ENCODE data around the gene NINL.

The NINL gene

DNA sequence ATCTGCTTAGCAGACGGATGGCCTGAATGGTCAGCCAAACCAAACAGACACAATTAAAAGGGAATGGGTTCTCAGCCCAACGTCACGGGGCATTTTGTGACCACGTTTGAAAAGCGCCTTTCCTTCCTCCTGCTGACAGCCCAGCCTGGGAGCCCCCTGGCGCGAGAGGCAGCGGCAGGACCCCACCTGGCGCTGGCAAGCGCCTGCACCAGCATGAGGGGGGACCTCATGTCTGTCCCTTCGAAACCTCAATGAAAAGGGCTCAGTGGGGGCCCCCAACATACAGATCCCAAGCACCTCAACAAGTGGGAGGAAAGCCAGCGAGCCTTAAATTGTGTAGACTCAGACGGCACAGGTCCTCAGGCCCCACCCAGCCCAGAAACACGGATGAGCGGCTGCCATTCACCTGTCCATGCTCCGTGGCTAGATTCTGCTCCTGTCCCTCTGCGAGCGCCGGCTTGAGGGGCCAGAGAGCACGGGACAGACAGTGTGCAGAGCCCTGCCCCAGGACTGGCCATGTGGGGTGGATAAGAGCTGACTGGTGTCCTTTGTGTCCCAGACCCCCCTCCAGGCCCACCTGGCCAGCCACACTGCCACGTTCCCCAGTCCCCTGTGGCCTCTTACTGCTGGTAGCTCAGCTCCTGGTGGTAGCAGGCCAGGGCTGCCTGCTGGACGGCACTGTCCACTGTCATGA is 87.6 kb downstream of the NINL start:
- no peak for DNase-seq

DNA sequence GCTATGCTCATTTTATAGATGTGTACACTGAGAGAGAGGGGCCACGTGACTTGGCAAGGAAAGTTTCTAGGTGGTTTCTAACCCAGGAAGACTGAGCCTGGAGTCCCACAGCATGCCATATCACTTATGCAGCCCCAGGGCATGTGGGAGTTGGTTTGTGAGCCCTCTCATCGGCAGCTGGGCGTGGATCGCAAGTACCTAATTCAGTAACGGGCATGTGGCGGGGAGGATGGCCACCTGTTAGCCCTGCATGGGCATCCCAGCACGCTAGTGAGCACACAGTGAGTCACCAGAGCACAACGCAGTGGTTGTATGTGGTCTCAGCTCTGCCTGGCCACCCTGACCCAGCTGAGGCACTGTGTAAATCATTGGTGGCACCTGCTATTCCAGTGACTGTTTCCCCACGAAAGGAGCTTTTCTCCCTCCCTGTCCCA is 88.3 kb downstream of the NINL start:
- DNase-seq, result no peak

DNA sequence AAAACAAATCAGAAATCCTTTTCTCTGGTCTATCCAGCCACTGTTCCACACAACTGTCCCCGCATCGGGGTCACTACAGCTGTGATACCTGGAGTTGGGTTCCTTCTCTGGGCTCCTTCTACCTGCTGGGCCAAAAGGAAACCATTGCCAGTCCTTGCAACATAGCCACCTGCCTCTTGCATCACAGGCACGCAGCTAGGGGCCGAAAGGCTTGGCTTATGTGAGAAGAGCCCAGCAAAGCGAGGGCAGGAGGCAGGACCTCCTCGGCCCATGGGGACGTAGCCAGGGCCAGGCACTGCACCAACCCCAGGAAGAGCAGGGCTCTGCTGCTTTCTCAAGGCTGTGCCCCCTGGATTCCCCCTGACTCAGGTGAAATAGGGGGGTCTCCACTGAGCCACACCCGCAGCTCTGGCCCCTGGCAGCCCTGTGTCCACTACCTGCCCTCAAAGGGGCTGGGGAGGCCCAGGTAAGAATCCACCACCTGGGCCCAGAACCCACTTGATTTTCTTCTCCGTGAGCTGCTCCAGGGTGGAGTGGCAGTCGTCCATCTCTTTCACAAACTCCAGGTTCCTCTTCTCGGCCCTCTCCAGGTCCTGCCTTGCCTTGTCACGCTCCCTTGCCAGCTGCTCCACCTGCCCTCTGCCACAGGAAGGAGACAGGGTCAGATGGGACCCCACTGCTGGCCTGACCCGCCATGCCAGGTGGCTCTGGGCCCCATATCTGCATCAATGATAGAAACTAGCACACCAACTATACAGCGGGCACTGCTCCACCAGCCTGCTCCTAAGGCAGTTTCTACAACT is 89.0 kb downstream of the NINL start:
- DNase-seq, result no peak

DNA sequence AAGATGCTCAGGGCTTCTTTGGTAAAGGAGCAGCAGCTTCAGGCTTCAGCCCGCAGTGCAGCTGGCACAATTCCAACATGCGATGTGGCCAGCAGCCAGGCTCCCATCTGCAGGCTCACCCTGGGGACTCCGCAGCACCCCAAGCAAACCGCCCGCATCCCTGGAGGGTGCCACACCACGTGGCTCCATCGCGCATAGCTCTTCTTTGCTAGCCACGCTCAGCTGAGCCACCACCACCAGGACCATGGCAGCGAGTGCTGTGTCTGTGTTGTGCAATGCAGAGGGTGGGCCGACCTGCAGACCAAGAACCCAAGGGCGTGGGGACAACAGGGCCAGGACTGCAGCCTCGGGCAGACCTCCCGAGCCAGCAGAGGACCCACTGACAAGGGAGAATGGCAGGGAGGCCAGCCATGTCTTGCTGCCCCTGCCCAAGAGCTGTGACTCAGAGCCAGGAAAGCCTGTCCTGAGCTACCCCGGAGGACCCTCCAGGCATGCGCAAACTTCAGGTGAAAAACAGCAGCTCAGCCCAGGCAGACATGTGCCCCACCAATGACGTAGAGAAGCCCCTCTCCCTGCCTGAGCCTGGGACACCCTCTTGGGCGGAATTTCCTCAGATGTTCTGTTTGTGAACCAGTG is 90.0 kb downstream of the NINL start:
- no peak for DNase-seq

DNA sequence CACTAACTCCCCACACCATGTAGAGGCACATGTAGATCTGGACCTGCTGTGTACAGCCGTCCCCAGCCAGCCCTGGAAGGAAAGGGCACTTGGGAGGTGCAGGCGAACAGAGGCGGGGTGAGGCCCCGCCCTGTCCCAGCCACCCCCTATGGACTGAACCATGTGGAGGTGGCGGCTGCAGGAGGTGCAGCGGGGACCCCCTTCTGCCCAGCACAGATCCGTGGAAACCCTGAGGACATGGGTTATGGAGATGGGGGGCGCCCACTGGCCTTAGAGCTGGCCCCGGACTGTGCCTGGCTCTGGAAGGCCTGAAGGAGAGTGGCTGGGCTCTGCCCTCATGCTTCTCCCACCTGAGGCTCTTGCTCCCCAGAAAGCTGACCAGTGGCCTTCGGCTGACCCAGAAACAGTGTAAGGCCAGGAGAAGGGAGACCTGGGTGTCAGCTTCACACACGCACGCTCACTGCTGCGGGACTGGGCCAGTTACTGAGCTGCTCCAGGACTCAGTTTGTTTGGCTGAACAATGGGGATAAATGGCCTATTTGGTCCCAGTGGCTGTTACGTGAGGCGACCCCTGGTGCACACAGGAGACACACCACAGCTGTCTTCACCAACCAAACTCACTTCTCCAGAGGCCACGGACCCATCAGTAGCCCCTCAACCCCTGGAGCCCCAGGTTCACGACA is 90.7 kb downstream of the NINL start:
- no peak for DNase-seq

DNA sequence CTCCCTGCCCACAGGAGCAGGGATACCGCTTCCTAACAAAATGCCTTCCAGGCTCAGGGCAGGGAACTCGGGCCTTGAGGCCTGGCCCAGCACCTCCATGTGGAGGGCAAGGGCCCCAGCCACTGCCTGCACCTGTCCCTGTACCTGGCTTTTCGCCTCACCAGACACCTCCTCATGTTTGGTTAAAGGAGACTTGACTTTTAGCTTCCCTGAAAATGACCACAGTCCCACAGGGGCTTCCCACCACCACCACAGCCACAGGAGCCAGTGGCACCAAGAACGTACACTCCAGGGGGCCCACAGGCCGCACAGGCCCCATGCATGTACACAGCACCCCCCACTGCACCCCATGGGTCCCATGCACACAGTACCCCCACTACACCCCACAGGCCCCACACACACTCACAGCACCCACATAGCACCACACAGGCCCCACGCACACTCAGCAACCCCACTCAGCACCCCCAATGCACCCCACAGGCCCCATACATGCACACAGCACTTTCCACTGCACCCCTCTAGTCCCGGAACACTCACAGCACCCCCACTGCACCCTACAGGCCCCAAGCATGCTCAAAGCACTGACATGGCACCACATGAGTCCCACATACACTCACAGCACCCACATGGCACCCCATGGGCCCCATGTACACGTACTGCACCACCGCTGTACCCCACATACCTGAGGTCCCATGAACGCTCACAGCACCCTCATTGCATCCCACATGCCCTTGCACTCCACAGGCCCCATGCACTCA is 91.4 kb downstream of the NINL start:
- no peak for DNase-seq

DNA sequence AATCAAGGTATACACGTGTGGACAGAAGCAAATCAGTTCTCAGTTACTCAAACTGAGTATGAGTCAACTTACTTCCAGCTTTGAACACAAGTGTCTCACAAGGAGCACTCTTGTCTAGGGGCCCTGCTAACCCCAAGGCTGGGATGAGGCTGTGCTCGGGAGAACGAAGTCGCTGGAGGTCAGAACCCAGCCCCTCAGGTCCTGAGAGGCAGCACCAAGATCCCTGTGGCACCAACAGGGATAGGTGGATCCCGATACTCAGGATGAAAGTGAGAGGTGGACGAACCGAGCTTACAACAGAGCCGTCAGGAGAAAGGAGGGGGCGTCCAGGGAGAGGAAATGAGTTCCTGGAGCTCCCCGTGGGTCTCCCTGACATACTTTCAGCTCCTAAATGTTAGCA is 92.2 kb downstream of the NINL start:
- DNase-seq, result no peak

DNA sequence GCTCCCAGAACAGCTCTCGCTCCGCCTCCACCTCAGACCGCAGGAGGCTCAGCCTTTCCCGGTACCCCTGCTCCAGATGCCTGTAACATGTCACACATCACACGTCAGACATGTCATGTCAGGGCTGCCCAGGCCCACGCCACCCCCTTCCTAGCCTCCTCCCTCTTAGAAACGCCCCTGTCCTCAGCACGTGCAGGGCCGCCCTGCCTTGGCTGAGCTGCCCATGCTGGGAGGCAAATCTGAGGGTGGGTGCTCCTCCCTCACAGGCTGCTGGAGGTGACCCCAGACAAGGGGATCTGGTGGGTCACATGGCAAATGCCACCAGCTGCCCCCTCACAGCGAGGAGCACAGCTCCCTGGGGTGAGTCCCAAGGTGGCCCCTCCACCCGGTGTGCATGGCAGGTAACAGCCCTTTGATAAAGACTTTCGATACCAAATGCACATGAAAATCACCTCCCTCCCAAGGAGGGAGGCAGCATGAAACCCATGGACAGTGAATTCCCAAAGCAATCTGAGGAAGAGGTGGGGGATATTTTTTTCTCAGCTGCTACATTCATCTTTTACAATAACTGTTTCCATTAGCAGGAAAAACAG is 93.8 kb downstream of the NINL start:
- DNase-seq, result no peak

DNA sequence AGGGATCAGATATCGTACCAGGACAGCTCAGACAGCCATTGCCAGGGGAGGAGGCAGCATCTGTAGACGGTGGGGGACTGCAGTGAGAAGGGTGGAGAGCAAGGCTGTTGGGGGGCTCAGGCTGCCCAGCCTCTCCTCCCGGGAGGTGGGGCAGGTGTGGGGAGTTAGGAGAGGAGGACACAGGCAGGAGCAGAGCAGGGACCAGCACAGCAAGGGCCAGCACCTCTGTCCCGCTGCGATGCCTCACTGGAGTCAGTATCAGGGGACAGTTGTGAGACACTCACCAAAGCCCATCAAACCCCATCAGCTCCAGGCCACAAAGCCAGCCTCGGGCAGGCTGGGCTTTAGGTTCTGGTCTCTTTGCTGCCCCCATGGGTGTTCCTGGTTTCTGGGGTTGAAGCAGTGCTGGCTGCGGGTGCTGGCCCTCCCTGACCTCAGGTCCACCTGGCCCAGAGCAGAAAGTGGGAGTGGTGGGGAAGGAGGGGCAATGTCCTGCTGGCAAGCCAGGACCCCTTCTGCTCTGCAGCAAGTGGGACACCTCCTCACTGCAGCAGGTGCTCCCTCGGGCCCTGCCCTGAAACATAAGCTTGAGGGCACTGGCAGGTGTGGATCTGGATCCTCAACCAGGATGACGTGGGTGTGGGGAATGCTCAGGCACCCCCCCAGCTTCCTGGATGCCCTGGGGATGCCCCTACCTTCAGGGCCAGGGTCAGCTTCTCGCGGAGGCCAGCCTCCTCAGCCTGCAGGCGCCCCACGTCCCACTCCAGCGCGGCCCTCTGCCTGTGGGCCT is 94.5 kb downstream of the NINL start:
- DNase-seq, result no peak

DNA sequence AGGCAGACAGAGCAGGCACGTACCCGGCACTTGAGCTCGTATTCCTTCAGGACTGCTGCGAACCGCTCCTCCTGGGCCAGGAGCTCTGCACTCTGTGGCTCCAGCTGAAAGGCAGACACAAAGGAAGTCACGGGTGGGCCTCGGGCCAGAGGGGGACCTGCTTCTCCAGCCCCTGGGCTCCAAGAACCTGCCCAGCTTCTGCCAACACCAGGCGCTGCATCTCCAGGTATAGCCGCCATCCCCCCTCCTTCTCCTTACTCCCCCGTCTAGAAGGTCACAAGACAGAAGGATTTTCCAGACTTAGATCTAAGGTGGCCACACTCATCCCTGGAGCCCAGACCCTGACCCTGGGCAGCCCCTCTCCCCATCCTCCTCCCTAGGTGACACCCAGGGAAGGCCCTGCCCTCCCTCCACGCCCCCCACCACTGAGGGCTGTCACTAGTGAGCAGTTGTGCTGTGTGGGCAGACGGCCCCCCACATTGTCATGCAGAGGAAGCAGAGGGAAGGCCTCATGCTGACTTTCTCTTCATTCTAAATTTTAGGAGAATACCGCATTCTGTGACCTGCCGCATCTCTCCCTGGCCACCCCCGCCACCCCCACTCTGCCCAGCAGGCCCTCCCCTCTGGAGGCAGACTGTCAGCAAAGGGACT is 96.0 kb downstream of the NINL start:
- DNase-seq, result no peak

DNA sequence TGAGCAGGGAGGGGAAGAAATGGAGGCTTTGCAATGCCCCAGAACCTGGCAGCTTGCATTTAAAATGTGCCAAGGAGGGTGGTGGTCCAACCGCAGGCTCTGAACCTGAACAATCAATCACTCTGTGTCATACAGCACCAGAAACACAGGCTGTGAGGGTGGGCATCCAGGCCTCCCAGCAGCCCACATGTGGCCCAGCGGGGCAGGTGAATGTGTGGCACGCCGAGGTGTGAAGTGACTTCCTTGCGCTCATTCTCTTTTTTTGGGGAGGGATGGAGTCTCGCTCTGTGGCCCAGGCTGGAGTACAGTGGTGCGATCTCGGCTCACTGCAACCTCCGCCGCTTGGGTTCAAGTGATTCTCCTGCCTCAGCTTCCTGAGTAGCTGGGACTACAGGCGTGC is 97.4 kb downstream of the NINL start:
- no peak for DNase-seq

DNA sequence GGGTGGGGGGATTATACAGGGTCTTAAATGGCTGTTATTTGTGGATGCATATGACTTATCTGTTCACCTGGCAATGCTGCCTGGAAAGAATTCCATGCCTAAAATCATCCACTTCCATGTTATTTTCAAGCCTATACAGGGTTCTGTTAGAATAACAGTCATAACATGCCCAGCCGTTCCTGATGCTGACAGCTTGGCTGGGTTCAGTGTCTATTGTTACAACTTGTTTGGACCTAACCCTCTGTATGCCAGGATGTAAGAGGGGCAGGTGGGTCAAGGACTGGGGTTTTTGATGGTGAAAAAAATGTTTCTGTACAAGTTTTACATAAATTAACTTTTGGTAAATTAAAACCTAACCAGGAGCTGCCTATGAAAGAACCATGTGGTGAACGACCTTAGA is 98.0 kb downstream of the NINL start:
- DNase-seq, result no peak

DNA sequence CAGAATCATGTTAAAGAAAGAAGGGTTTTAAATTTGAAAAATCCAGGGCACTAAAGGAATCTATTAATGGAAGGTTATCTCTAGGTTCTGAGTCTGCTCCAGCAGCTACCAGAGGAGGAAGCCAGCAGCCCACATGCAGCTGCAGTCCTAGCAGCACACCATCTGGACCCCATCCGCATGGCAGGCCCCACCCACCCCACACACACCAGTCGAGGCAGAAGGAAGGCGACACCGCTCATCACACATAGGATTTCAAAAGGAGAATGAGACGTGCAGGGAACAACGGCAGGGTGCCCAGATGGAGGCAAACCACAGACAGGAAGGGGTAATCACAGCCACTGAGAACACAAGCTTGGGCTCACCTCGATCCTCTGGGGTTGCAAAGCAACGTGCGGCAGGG is 99.0 kb downstream of the NINL start:
- DNase-seq, result no peak

DNA sequence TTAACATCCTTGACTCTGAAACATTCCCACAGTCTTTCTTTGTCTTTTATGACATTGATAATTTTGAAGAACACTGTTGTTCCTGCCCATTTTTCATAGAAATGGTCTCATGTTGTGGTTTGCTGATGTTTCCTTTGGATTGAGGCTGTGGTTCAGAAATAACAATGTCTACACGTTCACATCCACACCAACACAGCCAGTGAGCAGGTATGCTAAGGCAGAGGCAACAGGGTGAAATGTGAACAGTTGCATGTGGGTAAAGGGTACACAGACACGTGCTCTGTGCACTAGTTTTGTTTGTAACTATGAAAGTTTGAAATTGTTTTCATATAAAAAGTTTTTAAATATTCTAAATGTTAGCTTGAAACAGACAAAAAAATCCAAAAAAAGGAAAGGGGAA is 99.5 kb downstream of the NINL start:
- no peak for DNase-seq

DNA sequence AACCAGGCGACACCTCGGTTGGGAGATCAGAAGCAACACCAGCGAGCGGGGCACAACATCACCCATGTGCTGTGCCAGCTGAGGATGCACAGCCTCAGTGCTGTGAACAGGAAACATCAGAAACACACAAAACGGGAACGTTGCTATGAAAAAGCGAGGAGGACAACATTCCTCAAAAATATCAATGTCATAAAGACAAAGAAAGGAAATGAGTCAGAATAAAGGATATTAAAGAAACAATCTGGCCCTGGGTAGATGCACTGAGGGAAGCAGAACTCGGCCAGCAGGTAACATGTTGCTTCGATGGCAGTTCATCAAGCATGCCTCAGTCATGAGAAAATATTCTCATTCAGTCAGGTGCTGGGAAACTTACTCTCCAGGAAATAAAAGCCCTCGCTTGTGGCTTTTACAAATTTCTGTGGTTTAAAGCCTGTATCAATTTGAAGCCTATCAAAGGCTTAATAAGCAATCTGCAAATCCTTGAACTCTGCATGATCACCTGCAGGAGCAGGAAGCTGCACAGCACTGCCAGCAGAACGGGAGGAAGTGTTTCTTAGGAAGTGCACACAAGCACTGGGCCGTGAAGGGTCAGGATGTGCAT is 100.3 kb downstream of the NINL start:
- DNase-seq, result no peak

DNA sequence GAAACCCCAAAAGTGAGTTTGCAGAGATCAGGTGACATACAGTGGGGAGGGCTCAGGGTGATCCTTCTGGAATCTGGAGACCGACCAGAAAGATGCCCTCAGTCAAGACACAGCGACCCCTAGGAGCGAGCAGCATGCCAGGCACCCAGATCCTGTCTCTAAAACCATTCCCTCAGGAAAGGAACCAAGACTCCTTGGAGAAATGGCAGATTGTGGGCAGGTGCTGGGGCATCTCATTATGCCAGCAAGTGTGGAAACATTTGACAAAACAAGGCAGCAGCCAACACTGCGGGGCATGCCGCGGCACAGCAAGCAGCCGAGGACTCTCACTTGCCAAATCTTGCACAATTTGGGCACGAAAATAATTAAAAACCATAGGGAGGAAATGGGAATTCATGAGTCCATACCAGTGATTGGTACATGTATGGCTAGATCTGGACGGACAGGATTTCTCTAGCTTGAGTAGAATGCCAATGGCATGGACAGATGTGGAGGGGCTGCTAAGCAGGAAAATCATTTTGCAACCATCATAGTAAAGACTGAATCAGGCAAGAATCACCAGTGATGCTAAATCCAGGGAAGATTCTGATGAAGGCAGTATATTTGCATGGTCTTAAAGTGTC is 101.0 kb downstream of the NINL start:
- no peak for DNase-seq

DNA sequence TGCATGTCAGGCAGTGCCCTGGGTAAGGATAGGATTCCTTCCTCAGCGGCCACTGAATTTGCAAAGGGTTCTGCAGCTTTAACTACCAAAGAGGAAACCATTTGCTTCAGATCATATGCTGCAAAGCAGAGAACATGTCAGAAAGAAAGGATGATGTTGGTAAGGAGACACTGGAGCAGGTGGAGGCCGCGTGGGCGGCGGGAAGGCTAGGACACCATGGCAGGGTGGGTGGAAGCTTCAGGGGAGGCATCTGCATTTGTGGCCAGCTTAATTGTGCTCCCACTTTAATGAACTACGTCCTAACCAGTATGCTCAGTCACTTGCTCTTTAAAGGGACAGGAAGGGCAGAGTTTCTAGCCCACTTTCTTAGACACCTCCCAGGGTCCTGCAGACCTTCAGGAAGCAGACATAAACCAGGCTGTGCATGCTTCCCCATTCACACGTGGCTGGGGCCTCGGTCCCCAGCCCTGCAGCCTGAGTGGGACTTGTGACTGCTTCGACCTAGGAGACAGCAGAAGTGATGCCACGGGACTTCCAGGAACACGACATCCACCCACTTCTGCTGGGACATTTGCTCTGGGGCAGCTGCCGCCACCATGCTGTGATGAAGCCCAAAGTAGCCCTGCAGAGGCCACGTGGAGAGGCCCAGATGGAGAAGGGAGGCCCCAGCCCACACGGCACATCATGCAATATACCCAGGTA is 101.7 kb downstream of the NINL start:
- DNase-seq, result no peak

DNA sequence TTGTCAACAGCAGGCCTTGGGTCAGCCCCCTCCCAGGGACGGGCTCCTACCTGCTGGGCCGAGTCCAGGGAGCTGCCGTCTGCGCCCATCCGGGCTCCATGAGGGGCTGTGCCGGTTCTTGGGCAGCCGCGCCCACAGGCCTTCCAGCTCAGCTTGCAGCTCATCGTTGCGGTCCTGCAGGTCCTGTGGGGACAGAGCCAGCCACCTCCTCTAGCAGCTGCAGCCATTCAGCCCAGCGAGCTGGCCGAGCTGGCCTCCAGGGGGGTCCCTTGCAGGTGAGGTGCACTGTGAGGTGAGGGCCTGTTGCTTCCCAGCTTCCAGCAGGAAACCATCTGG is 103.4 kb downstream of the NINL start:
- DNase-seq, result no peak

DNA sequence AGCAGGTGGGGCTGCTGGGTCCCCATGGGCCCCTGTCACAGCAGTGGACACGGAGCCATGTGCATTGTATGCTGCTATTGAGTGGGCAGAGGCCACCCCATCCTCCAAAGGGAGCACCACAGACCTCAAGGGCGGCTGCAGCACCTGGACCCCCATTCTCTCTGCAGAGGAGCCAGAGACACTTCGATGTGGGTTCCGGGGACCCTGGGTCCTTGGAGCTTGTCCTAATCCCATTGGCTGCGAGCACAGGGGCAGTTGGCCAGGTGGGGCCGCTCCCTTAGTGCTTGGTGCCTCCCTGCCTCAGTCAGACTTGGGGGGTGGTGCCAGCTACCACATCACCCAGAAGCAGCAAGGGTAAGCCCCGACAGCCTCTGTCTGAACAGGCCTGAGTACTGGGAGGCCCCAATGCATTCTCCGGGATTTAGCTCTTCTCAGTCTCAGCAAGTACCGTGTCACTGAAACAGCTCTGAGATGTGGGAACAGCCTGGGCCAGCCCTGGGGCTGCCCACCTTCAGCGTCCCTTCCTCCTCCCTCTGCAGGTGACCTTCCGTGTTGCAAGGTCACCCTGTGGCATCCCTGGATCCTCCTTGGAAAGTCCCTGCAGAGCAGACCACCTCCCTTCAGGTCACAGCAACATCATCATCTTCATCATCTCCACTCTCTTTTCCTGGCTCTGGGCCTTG is 104.0 kb downstream of the NINL start:
- no peak for DNase-seq
